HepG2 (cell line): ENCODE data around the gene PFN1. TPM values are rescaled to one million over a fixed set of nuclear protein-coding genes. Genes with fewer than 3 reads are reported as not detected.
A peak's percentile ranks its signal among the peaks of the same experiment; 100 is the strongest.

Source experiments
- ATM ChIP-seq: fragments of 450-650 bp; IDR thresholded peaks from 2 replicates; pipeline ENCODE4 v1.7.1; 2017; ENCODE audit warnings: mild to moderate bottlenecking, borderline replicate concordance
- GATAD1 ChIP-seq: IDR thresholded peaks from 2 replicates; pipeline ENCODE4 v1.6.1; 2016; ENCODE audit warnings: missing genetic modification reagents, missing compliant biosample characterization
- HOXA7 ChIP-seq: sonication (generic); formaldehyde crosslinking; IDR thresholded peaks from 2 replicates; pipeline ENCODE4 v1.8.1; 2022; ENCODE audit warnings: mild to moderate bottlenecking, missing genetic modification reagents, moderate library complexity
- MED1 ChIP-seq: sonication (generic); formaldehyde crosslinking; IDR thresholded peaks from 2 replicates; pipeline ENCODE4 v1.4.0; 2020; ENCODE audit warnings: missing genetic modification reagents
- SIN3A ChIP-seq: IDR thresholded peaks from 2 replicates; pipeline ENCODE4 v1.6.1; 2011; ENCODE audit warnings: low read depth, mild to moderate bottlenecking, control low read depth, low read length, borderline replicate concordance
- ZNF318 ChIP-seq: sonication (generic); formaldehyde crosslinking; IDR thresholded peaks from 2 replicates; pipeline ENCODE4 v1.4.0; 2020; ENCODE audit warnings: mild to moderate bottlenecking, missing genetic modification reagents
- polyA plus RNA-seq, 8 experiments: library from polyadenylated mRNA; depleted of rRNA in 3 of 8; stranded (reverse) in 7 of 8; unstranded in 1 of 8; fragments of >200 nt; fragmentation: Illumina TruSeq in 4 of 8; extraction: Trizol in 4 of 8; gene quantifications; 2 replicates each; pipeline versions ENCODE4 v1.2.1 to v1.2.3, GENCODE V29; 2011 to 2016; ENCODE audit warnings: low read depth in 4 of 8, missing spikeins in 1 of 8, mixed read lengths in 1 of 8; ENCODE audit not compliant: insufficient read depth in 1 of 8
- total RNA-seq, 5 experiments: library from RNA; depleted of rRNA; stranded (reverse); fragments of >200 nt; fragmentation: Illumina TruSeq; extraction: Trizol; gene quantifications; 2 replicates each; pipeline ENCODE4 v1.2.3, GENCODE V29; 2016; ENCODE audit warnings: low read depth in 1 of 5
- TF ChIP-seq, protein P1 (sequence below), 2 experiments: sonication (generic) in 1 of 2; formaldehyde crosslinking in 1 of 2; IDR thresholded peaks; 2 replicates each; pipeline versions ENCODE4 v1.6.1 to v1.9.0; 2014 to 2022; ENCODE audit warnings: antibody characterized with exemption in 1 of 2, borderline replicate concordance in 1 of 2, inconsistent platforms in 1 of 2, low read depth in 1 of 2, missing genetic modification reagents in 1 of 2
- TF ChIP-seq, protein P2 (sequence below): sonication (generic); formaldehyde crosslinking; IDR thresholded peaks from 2 replicates; pipeline ENCODE4 v1.8.0; 2022; ENCODE audit warnings: low read depth, missing genetic modification reagents
- TF ChIP-seq, protein P3 (sequence below): sonication (generic); formaldehyde crosslinking; IDR thresholded peaks from 2 replicates; pipeline ENCODE4 v1.4.0; 2020; ENCODE audit warnings: missing genetic modification reagents

PFN1 gene
- total and polyA plus RNA-seq, 2 of the 13 experiments (the other 11 are each of a cell fraction or from before 2014, with no cell fraction given): 494 to 613 TPM

- TF ChIP-seq HOXA7: 0 out of 2 replicates have a peak, but pooled peaks have one; percentile 67
- TF ChIP-seq MED1 (CRISPR knock-in tag): peak; percentile 25; the same call in 1 of the 2 replicates
- TF ChIP-seq SIN3A: peak; percentile 65; the same call in 1 of the 2 replicates
- TF ChIP-seq, protein P1, sequence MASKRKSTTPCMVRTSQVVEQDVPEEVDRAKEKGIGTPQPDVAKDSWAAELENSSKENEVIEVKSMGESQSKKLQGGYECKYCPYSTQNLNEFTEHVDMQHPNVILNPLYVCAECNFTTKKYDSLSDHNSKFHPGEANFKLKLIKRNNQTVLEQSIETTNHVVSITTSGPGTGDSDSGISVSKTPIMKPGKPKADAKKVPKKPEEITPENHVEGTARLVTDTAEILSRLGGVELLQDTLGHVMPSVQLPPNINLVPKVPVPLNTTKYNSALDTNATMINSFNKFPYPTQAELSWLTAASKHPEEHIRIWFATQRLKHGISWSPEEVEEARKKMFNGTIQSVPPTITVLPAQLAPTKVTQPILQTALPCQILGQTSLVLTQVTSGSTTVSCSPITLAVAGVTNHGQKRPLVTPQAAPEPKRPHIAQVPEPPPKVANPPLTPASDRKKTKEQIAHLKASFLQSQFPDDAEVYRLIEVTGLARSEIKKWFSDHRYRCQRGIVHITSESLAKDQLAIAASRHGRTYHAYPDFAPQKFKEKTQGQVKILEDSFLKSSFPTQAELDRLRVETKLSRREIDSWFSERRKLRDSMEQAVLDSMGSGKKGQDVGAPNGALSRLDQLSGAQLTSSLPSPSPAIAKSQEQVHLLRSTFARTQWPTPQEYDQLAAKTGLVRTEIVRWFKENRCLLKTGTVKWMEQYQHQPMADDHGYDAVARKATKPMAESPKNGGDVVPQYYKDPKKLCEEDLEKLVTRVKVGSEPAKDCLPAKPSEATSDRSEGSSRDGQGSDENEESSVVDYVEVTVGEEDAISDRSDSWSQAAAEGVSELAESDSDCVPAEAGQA (IDR thresholded peaks at IDR 0.05; ENCODE audit: low read depth): peak; percentile 84; the same call in 1 of the 2 replicates
- TF ChIP-seq, protein P1 (CRISPR knock-in tag; IDR thresholded peaks at IDR 0.05; ENCODE audit: borderline replicate concordance): no peak; the same call in 1 of the 2 replicates
- no peak for TF ChIP-seq ATM
- TF ChIP-seq ZNF318 (CRISPR knock-in tag): no peak
- TF ChIP-seq, protein P2, sequence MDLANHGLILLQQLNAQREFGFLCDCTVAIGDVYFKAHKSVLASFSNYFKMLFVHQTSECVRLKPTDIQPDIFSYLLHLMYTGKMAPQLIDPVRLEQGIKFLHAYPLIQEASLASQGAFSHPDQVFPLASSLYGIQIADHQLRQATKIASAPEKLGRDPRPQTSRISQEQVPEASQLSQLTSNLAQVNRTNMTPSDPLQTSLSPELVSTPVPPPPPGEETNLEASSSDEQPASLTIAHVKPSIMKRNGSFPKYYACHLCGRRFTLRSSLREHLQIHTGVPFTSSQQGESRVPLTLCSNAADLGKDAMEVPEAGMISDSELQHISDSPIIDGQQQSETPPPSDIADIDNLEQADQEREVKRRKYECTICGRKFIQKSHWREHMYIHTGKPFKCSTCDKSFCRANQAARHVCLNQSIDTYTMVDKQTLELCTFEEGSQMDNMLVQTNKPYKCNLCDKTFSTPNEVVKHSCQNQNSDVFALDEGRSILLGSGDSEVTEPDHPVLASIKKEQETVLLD (CRISPR knock-in tag): peak; percentile 64; the same call in 1 of the 2 replicates
- peak; percentile 78 for TF ChIP-seq GATAD1 (CRISPR knock-in tag)
- TF ChIP-seq, protein P3, sequence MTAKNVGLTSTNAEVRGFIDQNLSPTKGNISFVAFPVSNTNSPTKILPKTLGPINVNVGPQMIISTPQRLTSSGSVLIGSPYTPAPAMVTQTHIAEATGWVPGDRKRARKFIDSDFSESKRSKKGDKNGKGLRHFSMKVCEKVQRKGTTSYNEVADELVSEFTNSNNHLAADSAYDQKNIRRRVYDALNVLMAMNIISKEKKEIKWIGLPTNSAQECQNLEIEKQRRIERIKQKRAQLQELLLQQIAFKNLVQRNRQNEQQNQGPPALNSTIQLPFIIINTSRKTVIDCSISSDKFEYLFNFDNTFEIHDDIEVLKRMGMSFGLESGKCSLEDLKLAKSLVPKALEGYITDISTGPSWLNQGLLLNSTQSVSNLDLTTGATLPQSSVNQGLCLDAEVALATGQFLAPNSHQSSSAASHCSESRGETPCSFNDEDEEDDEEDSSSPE (CRISPR knock-in tag): peak; percentile 3; the same call in 1 of the 2 replicates
Observed at GRCh38 chr17:4967539-4968485, 19.5 kb upstream of the PFN1 start, which contains the start of gene SPAG7 (continued).
